SKM-1 (cell line): ENCODE measurements around the gene C12orf60.
"Not testable (repeated sequence)": the region's sequence is repeated elsewhere in the genome, so short reads cannot be mapped to it uniquely, and the experiment has no call there.

ENCODE experiments used
- DNase-seq: peaks from one replicate; lab custom pipeline; 2025; ENCODE audit not compliant: unreplicated experiment; lab: John Stamatoyannopoulos, UW

The C12orf60 gene

GRCh38 chr12:14803011-14803829 is at the start of gene C12orf60, which contains the start of gene WBP11:
Gene C12orf60, plus strand, starts transcription at chr12:14803670. Its CDS starts 19,266 bp downstream, at chr12:14822936.
Gene WBP11, minus strand, starts transcription at chr12:14803478. Its CDS starts 2,095 bp downstream, at chr12:14801383.
- peak; percentile 70 for DNase-seq

- no peak for DNase-seq
These were observed 46.9 kb upstream of the C12orf60 start for GRCh38 chr12:14756334-14757143.

- DNase-seq, result not testable (repeated sequence)
These were observed 43.7 kb upstream of the C12orf60 start for GRCh38 chr12:14759711-14760280.

- no peak for DNase-seq
These were observed 38.1 kb upstream of the C12orf60 start for GRCh38 chr12:14765398-14765797.

- not testable (repeated sequence) for DNase-seq
These were observed 37.5 kb upstream of the C12orf60 start for GRCh38 chr12:14766020-14766419.

- no peak for DNase-seq
These were observed 36.7 kb upstream of the C12orf60 start for GRCh38 chr12:14766649-14767215.

GRCh38 chr12:14767617-14768016 is 35.9 kb upstream of the C12orf60 start:
- DNase-seq, result no peak

- DNase-seq, result no peak
These were observed 34.6 kb upstream of the C12orf60 start for GRCh38 chr12:14768823-14769405.

GRCh38 chr12:14769466-14769968 is 34.0 kb upstream of the C12orf60 start:
- no peak for DNase-seq

GRCh38 chr12:14769969-14770495 is 33.4 kb upstream of the C12orf60 start:
- no peak for DNase-seq

GRCh38 chr12:14770496-14771461 is 32.7 kb upstream of the C12orf60 start:
- DNase-seq, result peak; percentile 17

GRCh38 chr12:14771651-14772137 is 31.8 kb upstream of the C12orf60 start:
- no peak for DNase-seq

- no peak for DNase-seq
These were observed 30.5 kb upstream of the C12orf60 start for GRCh38 chr12:14772946-14773345.

GRCh38 chr12:14773685-14774073 is 29.8 kb upstream of the C12orf60 start:
- no peak for DNase-seq

- DNase-seq, result peak; percentile 48
These were observed 29.2 kb upstream of the C12orf60 start for GRCh38 chr12:14774074-14774905.

GRCh38 chr12:14774906-14775635 is 28.4 kb upstream of the C12orf60 start:
- DNase-seq, result no peak

GRCh38 chr12:14775636-14775980 is 27.9 kb upstream of the C12orf60 start:
- no peak for DNase-seq
